ENCODE results near the gene ABTB2.

DNA sequence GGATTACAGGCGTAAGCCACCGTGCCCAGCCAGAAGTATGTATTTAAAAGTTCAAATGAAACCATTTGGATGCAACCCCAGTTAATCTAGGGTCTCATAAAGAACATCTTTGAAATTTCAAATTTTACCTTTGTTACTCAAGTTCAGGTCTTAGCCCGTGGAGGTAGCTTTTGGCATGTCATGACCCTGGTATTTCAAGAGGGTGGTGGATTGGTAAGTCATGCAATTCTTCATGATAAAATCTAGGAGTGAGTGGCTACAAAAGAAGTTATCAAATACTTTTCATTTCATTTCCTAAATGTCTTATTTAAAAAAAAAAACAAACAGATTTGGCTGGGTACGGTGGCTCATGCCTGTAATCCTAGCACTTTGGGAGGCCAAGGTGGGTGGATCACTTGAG is 80.6 kb downstream of the ABTB2 start:
- no peak for TF ChIP-seq CTCF (IDR thresholded peaks at IDR 0.05; ENCODE audit: control extremely low read depth in 1 of 3, insufficient read depth in 1 of 3, low read depth in 1 of 3, low read length in 3 of 3)
- TF ChIP-seq POLR2A (IDR thresholded peaks at IDR 0.05; ENCODE audit: control extremely low read depth in 1 of 2, low read depth in 2 of 2, low read length in 2 of 2), result no peak
- TF ChIP-seq RAD21 (IDR thresholded peaks at IDR 0.05 in 1 of 2, conservative IDR thresholded peaks at IDR 0.05 in 1 of 2; ENCODE audit: low read depth in 2 of 2, low read length in 2 of 2), result no peak
- TF ChIP-seq RBBP5 (IDR thresholded peaks at IDR 0.05; ENCODE audit: borderline replicate concordance, low read depth, low read length), result no peak
- no peak for TF ChIP-seq EP300 (IDR thresholded peaks at IDR 0.05; ENCODE audit: borderline replicate concordance in 1 of 2, low read depth in 2 of 2, low read length in 2 of 2)
